Glomerular endothelial cell (primary cell): ENCODE measurements around the gene ADCY3. TPM values are rescaled to one million over a fixed set of nuclear protein-coding genes. Genes with fewer than 3 reads are reported as not detected.

ENCODE experiments used
- DNase-seq: peaks from one replicate; pipeline ENCODE4 v3.0.0-alpha.2; 2011; ENCODE audit warnings: low read depth, low spot score; ENCODE audit errors: extremely low read depth
- total RNA-seq: library from RNA; depleted of rRNA; stranded (reverse); fragments of >200 nt; gene quantifications from 2 replicates; pipeline ENCODE4 v1.2.3, GENCODE V29; 2015

The ADCY3 gene
- total RNA-seq, 1 donor from 2014 or later = 36.5 TPM

DNA sequence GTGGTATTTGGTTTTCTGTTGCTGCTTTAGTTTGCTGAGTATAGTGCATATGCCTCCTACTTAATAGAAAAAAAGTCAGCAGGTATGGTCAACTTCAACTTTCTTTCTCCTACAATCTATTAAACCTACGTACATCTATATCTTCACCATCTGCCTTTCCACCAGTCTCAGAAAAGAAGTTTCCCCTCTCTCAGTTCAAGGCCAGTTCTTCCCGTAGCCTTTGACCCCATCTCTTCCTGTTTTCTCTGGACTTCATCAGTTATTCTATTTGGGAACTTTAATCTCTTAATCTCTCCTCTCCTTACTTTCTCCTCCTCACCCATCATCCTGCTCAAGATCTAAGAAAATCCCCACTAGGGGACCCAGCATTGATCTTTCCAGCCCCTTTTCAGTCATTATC lies 132.5 kb downstream of the ADCY3 start:
- no peak for DNase-seq

DNA sequence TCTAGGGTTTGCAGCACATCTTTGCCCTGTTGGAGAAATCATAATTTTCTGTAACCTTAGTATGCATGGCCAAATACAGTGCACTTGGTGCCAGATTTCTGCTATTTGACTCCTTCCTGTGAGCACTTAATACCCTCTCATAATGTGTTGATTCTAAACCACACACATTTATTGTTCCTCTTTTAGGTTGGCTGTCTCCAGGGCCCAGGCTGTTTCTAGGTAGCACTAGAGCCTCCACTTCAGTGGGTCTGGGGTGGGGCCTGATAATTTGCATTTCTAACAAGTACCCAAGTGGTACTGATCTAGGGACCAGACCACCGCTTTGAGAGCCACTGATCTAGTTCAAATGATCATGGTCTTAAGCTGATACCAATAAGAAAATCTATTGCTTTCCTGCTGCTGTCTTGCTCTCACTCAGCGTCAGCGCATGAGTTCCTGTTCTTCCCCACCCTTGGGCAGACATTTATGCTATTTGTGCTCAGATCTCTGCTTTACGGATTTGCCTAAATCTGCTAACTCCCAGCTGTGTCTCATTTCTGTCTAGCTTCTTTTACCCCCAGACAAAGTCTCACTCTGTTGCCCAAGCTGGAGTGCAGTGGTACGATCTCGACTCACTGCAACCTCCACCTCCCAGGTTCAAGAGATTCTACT lies 134.2 kb downstream of the ADCY3 start:
- DNase-seq = no peak

DNA sequence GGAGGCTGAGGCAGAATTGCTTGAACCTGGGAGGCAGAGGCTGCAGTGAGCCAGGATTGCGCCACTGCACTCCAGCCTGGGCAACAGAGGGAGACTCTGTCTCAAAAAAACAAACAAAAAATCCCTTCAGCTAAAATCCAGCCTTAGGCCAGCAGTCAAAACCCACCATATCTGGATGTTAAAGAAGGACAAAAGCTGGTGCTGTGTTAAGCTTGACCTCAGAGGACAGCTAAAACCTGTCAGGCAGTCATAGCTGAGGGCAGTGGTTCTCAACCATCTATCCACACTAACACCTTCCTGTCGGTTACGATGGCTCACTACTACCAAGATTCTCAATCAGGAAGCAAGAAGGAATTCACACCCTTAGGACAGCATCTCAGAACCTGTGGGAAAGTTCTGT lies 136.4 kb downstream of the ADCY3 start:
- DNase-seq = no peak

DNA sequence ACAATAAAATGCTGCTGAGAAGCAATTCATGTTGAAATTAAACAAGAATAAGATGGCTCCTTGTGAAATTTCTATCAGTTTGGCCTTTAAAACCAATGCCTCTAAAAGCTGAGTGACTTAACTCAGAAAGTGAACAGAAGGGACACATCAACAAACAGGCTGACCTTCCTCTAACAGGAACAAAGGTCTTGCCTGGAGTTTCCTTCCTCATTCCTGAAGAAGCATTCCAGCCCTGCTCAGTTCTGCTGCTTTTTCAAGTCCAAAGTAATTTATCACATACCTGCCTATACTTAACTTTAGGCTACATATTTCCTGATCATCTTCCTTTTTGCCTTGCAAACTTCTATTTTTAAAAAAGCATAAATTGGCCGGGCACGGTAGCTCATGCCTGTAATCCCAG lies 140.9 kb downstream of the ADCY3 start:
- no peak for DNase-seq

DNA sequence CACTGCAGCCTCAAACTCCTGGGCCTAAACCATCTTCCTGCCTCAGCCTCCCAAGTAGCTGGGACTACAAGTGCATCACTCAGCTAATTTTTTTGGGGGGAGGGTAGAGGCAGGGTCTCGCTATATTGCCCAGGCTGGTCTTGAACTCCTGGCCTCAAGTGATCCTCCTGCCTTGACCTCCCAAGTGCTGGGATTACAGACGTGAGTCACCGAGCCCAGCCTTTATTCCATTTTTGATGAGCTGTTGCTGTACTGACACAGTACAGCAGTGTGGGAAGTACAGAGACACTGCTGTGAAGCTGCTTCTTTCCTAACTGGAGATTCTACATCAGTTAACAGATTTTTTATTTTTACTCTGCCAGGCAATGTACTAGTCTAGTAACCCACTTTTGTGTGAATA lies 145.7 kb downstream of the ADCY3 start:
- DNase-seq = no peak

DNA sequence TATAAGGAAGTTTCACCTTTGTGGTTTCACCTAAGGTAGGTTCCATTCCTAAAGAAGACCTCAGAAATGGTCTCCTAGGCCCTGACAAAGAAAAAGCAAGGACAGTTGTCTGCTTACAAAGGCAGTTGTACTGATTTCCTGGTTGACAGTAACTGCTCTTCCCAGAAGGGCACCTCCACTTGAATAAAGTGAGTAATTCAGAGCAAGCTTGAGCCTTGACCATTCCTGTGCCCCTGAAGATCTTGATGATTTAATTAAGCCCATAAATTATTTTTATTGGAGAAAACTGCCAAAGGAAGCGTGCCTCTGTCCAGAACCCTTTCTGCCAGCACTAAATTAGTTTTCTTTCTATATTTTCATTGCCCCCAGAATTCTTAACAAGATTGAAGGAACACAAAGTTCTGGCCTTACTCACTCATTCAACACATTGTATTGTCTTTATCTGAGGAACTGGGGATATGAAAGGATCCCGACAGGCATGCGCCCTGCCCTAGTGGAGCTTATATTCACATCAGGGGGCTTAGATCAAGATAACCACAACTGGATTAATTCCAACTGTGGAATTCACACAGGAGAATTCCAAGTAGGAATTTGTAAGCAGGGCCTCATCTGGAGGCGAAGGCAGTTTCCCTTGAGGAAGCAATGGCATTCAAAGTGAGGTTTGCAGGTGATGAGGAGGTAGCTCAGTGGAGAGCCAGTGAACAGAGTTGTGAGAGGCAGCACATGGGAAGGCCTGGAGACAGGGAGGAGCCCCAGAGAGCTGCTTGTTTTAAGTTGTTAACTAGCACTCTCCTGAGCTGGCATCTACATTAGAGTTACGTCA lies 148.1 kb downstream of the ADCY3 start:
- no peak for DNase-seq

DNA sequence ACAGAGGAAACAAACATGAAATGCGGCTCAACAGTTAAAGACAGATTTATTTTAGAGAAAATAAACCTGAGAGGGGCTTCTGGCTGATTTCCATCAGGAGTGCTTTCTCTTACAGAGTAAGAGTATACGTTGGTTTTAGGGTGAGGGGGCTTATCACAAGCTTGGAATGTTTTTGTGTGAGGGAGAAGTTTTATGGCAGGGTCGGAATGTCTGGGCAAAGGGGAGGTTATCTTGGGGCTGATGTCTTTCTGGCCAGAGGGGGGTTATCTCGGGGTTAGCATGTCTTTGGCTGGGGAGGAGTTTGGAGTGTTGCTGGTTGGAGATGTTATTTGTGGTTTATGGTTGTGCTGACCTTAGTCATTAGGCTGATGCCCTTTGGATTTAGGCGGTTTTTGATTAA lies 149.0 kb downstream of the ADCY3 start:
- no peak for DNase-seq

Other genes with a start within 250 kb of the ADCY3 start
- 45.5 and 46.8 TPM in 2 replicates for gene PTRHD1, start 126.8 kb downstream of the ADCY3 start, total RNA-seq
- gene CENPO, start 126.8 kb downstream of the ADCY3 start, total RNA-seq = 14.6 and 15.7 TPM in 2 replicates
- 2.2 and 2.3 TPM in 2 replicates for gene DNAJC27, start 51.7 kb upstream of the ADCY3 start, total RNA-seq
- 0.92 and 1.5 TPM in 2 replicates for gene EFR3B, start 121.8 kb upstream of the ADCY3 start, total RNA-seq
- 0.58 and 2.8 TPM in 2 replicates for gene POMC, start 248.3 kb upstream of the ADCY3 start, total RNA-seq